GM18502 (cell line): ENCODE results near the gene CCDC187.

Experiments used
- ATAC-seq: cut with Tn5 transposase; IDR thresholded peaks from one replicate; pipeline ENCODE4 v1.9.1; 2021; ENCODE audit warnings: mild to moderate bottlenecking; ENCODE audit not compliant: unreplicated experiment, poor library complexity

CCDC187 gene

GRCh38 chr9:136287960-136288753, 15.7 kb downstream of the CCDC187 start:
- ATAC-seq, result no peak

DNA sequence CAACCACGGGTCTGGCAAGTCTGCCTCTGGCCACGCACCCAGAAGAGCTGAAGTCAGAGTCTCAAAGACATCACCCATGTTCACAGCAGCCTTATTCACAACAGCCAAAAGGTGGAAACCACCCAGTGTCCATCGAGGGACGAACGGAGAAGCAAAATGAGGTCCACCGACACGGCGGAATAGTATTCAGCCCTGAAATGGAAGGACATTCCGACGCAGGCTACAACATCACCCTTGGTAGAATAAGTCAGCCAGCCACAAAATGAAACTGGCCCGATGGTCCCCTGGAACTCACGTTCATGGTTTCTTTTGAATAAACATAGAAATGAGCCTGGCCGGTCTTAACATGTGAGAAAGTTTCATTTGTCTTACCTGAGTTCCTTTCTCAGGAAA, 16.9 kb downstream of the CCDC187 start:
- no peak for ATAC-seq

DNA sequence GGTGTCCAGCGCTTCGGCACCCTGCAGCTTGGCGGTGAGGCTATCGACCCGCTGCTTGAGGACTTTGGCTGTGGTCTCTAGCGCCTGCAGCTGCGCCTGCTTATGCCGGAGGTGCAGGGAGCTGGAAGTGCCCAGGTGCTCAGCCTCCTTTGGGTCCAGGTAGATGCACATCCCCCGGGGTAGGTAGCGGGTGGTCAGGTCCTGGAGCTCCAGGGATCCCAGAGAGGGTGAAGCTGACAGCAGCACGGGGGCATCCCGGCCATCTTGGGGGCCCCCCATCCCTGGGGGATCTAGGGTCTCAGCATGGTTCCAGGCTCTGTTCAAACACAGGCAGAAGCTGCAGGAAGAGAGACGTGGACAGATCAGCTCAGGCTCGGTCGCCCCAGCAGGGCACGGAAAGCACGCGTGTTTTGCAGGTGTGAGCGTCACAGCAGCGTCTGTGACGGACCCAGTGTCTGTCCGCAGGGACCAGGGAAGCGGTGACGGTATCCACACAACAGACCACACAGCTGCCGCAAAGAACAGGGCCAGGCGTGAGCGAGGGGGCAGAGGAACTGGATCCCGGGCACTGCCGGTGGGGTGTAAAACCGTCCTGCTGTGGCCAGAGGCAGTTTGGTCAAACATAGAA, 17.4 kb downstream of the CCDC187 start:
- ATAC-seq, result no peak

- ATAC-seq, result no peak
Measured at GRCh38 chr9:136285501-136286358, 18.2 kb downstream of the CCDC187 start.

- ATAC-seq, result no peak
Measured at GRCh38 chr9:136284951-136285350, 18.9 kb downstream of the CCDC187 start.

- ATAC-seq, result no peak
Measured at GRCh38 chr9:136284311-136284710, 19.6 kb downstream of the CCDC187 start.

DNA sequence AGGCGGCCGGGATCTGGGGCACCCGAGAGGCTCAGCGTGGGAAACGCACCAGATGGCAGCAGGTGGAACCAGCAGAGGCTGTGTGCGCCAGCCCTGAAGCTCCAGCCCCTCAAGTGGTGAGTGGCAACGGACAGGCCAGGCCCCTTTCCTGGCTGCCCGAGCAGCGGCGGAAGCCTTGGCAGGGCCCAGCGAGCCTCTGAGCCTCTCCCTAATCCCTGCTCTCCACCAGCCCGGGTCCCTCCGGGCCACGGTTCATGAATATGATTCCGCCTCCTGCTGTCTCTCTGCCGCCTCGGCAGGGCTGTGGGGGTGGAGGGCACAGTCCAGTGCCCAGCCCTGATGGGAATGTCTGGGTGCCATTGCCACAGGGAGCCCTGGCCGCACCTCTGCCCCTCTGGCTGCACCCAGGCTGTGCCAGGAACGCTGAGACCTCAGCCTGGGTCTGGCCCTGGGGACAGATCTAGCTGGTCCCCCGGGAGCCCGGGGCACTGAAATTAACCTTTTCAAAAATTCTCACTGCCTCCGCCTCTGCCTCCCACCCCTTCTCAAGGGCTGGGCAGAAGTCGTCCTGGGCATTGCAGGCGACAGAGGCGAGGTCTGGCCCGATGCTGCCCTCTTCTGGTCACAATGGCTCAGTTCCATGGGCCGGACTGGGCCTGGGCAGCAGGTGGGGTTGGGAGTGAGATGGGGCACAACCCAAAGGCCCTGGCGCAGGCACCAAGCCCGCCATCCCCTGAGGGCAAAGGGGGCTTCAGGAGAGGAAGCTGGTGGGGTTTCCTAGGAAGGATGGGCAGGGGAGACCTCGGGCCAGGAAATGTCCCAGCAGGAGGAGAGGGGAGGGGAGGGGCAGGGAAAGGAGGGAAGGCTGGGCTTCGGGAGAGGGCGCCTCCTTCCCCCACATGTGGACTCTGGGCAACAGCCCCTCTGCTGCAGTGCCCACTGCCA, 20.3 kb downstream of the CCDC187 start:
- ATAC-seq, result no peak

- no peak for ATAC-seq
Measured at GRCh38 chr9:136282272-136282861, 21.5 kb downstream of the CCDC187 start.

DNA sequence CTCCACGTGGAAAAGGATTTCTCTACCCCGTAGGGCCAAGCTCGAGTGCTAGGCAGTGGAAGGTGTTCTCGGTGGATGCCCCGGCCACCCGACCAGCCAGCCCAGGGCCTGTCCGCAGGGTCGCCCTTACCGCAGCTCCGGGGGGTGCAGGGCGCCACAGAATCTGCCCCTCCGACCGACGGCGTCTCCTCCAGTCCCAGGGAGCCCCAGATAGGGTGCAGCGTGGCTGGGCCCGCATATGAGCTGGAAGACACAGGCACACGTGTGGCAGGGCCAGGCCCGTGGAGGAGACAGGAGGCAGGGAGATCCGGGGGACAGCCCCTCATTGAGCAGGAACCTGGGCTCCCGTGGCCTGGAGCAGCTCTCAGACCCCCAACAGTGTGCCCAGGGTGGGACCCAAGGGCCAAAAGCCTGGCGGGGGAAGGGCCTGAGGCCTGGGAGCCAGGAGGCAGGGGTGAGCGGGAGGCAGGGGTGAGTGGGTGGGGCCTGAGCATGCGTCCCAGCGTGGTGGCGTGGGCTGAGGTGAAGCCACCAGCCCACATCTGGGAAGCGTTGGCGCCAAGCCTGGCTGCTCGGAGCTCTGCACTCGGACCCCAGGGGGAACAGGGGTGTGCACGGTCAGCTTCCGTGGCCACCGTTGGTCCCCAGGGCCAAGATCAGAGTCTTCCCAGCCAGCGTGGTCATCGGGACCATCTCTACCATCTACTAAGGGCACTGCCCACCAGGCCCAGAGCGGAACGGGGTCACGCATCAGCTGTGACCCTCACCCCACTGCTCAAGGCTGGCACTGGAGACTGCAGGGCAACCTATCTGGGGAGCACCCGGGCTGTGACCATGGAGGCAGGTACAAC, 22.2 kb downstream of the CCDC187 start:
- no peak for ATAC-seq

- ATAC-seq, result no peak
Measured at GRCh38 chr9:136280535-136281315, 23.2 kb downstream of the CCDC187 start.

GRCh38 chr9:136279471-136279870, 24.4 kb downstream of the CCDC187 start:
- ATAC-seq, result no peak

- no peak for ATAC-seq
Measured at GRCh38 chr9:136278894-136279293, 25.0 kb downstream of the CCDC187 start.

DNA sequence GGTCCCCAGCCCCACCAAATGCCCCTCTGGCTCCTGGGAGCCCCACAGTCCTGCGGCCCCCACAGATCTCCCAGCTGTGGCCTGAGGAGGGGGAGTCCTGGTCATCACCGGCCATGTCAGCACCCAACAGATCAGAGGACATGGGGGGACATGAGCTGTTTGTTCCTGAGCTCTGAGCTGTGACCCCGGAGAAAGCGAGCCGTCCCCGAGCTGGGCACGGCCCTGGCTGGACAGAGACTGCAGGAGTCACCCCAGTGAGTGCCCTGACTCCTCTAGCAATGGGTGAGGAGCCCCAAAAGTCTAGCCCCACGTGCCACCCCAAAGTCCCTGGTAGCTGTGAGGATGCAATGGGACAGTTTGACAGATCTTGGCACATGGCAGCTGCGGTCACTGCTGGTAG, 25.7 kb downstream of the CCDC187 start:
- ATAC-seq, result no peak

- ATAC-seq, result no peak
Measured at GRCh38 chr9:136277746-136278145, 26.1 kb downstream of the CCDC187 start.

GRCh38 chr9:136276716-136277115, 27.2 kb downstream of the CCDC187 start:
- no peak for ATAC-seq

- no peak for ATAC-seq
Measured at GRCh38 chr9:136275655-136276429, 28.1 kb downstream of the CCDC187 start.
